ENCODE measurements around the gene SLC25A38. TPM values are rescaled to one million over a fixed set of nuclear protein-coding genes. Genes with fewer than 3 reads are reported as not detected.
A peak's percentile ranks its signal among the peaks of the same experiment; 100 is the strongest.

SLC25A38 gene
- total RNA-seq, 1 donor from 2014 or later: 36.0 TPM

DNA sequence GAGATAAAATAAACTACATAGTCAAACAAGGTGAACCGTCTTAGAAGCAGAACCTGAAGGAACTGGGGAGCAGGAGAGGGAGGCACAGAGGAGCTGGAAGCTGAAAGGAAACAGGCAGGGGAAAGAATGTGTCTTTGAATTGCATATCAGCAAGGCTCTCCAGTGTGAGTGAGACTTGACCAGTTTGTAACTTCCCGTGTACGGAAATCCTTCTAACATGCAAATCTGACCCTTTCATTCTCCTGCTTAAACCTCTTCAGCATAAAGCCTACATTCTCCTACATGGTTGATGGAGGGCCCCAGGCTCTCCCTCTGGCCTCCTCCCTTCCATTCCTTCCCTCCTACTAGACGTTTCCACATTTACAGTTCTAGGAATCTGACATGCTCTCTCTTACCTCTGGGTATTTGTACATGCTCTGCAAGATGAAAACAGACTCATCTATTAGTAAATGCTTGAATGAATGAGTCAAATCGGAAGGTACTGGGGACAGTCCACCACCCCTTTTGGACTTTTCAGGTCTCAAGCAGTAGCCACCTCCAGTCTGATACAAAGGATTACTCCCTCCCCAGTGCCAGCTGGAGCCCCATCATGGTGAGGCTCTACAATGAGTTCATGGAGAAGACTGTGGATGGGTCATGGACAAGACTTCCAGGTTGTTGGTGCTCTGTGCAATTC lies 6.1 kb upstream of the SLC25A38 start:
- DNase-seq (ENCODE audit: low spot score): no peak

DNA sequence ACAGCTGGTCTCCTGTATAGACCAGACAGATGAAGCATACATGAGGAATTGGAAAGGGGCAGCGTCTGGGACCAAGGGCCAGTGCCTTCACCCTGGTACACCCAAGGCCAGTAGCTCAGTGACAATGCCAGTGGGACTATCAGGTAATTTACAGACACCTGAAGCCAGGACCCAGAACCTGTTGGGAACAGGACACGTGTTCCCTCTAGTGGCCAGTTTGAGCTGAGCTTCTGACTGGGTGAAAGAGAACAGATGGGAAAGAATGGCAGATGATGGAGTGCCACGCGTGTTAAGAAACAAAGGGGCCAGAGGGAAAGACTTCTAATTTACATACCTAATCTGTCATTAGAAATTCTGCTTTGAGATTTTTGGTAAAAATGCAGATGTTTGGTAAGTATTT lies 5.1 kb upstream of the SLC25A38 start:
- DNase-seq (ENCODE audit: low spot score): peak; percentile 60

DNA sequence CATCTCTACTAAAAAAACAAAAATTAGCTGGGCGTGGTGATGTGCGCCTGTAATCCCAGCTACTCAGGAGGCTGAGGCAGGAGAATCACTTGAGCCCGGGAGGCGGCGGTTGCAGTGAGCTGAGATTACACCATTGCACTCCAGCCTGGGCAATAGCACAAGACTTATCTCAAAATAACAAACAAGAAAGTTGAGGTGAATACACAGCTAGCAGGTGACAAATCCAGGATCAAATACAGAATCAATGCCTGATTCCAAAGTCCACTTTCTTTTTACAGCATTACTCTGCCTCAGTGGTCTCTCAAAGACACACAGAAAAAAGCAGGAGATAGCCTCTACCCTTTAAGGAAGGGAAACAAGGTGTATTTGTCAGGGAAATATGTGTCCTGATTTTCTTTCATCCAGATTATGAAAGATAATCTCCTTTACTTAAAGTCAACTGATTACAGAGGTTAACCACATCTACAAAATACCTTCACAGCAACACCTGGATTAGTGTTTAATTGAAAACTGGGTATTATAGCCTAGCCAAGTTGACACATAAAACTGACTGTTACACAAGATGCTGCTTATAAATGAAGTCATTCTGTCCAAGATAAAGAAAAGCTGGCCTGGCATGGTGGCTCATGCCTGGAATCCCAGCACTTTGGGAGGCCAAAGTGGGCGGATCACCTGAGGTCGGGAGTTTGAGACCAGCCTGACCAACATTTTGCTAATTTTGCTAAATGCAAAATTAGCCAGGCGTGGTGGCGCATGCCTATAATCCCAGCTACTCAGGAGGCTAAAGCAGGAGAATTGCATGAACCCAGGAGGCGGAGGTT lies 4.0 kb upstream of the SLC25A38 start:
- DNase-seq (ENCODE audit: low spot score): no peak

DNA sequence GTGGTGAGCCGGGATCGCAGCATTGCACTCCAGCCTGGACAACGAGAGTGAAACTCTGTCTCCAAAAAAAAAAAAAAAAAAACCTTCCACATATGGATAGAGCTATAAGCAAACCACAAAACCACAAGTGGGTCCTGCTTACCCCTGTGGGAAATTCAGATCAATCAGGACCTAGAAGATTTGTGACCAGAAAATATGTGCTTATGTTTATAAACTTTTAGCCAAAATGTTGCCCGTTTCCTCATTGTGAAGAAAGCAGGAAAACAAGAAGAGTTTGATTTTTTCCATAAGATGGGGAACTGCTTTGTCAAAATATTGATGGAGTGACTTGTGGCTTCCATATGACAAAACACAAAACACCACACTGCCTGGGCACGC lies 3.4 kb upstream of the SLC25A38 start:
- no peak for DNase-seq (ENCODE audit: low spot score)

DNA sequence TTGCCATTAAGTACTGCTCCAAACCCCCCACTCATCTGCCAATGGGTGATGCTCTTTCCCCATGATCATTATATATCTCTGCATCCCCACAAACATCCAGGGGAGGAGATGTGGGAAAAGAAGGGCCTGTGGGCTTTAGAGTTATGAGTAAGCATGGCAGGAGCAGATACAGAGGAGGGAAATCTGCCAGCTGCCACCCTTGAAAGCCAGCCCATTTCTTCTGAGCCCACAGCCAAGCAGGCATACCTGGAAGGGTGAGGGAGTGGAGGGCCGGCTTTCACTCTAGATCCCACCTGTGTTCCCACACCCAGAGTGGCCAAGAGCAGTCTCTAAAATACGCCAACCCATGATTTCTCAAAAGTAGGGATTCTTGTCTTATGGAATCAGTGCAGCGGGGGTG lies 1.7 kb upstream of the SLC25A38 start:
- no peak for DNase-seq (ENCODE audit: low spot score)

DNA sequence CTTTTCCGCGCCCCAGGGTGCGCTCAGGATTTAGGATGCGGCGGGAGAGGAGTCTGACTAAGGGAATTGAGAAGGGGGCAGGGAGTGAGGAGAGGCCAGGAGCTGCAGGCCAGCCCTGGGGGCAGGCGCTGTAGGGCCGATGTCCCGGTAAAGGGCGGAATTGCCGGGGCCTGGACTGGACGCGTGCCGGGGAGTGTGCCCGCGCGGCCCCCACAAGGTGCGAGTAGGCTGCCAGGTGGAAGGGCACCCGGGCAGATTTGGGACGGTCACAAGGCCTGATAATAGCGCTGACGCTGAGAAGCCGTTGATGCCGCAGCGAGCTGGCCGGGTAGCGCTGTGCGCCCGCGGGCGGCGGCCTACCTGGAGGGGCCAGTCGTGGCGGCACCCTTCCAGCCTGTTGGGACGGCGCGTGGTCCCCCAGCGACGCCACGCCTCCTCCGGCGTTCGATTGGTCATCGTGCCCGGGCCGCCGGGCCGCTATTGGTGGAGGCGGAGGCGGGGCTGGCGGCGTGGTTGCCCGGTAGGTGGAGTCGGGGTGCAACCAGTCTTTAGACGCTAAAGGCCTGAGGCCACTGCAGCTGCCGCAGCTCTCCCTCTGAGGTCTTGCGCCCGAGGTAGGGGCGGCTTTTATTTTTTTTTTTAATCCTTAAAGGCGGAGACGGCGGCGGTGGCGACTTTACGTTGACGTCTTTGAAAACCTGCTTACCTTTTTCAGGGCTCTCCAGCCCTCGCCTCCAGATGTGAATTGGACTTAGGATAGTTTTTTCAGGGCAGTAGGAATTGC lies 903 bp downstream of the SLC25A38 start:
- DNase-seq (ENCODE audit: low spot score): peak; percentile 98

DNA sequence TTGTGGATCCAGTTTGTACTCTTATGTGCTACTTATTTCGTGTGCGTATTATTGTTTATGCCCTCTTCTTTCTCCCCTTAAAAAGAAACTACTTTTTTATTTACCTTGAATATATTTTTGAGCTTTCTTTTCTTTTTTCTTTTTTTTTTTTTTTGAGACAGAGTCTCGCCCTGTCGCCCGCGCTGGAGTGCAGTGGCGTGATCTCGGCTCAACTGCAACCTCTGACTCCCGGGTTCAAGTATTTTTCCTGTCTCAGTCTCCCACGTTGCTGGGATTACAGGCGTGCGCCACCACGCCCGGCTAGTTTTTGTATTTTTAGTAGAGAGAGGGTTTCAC lies 1.5 kb downstream of the SLC25A38 start:
- no peak for DNase-seq (ENCODE audit: low spot score)

DNA sequence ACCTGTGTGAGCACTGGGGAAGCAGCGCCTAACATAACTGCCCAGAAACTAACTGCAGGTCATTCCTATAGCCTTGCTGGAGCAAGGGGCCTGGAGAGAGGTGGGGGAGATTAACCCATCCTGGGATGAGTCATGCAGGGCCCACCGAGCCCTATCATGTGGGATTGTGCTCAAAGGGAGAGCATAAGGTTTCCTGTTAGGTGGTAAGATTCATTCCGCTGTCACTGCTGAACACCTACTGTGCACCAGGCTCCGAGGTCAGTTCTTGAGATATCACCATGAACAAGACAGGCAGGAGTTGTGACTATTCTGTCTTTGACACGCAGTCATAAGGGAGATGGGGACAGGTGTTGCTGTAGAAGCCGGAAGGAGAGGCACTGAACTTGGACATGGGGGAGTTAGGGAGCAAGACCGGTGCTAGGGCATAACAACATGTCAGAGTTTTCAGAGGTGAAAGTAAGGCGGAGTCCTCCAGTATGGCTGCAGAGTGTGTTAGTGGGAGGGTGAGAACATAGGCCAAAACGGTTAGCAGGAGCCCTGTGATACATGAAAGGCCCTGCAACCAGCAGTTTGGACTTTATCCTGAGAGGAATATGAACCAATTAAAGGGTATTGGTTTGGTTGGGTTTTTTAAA lies 2.4 kb downstream of the SLC25A38 start:
- DNase-seq (ENCODE audit: low spot score): no peak

DNA sequence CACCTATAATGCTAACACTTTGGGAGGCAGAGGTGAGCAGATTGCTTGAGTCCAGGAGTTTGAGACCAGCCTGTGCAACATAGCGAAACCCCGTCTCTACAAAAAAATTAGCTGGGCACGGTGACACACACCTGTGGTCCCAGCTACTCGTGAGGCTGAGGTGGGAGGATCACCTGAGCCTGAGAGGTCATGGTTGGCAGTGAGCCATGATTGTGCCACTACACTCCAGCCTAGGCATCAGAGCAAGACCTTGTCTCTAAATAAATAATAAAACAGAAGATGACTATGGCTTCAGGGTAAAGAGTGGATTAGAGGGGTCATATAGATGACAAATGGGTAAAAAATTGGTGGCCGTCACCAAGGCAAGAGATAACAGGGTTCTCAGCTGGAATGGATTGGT lies 3.1 kb downstream of the SLC25A38 start:
- DNase-seq (ENCODE audit: low spot score): no peak

DNA sequence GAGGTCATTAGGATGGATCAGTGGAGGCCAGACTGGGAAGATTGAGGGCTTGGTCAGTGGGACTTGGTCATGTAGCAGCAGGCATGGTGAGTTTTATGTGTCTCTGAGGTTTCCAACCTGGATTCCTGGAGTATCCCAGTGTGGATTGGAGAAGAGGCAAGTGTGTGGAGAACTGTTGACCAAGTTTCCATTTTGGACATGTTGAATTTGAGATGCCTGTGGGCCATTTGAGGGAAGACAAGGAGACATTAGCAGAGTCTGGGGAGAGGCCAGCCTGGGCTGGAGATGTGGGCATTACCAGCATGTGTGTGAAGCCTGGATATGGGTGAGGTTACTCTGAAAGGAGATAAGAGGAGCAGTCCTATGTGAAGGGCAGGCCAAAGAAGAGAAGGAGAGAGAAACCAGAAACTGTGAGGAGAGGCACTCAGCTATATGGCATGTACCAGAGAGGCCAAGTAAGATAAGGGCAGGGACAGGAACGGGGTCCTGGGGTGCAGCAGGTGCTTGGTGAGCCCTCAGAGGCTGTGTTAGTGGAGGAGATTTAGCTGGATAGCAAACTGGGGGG lies 4.3 kb downstream of the SLC25A38 start:
- no peak for DNase-seq (ENCODE audit: low spot score)

DNA sequence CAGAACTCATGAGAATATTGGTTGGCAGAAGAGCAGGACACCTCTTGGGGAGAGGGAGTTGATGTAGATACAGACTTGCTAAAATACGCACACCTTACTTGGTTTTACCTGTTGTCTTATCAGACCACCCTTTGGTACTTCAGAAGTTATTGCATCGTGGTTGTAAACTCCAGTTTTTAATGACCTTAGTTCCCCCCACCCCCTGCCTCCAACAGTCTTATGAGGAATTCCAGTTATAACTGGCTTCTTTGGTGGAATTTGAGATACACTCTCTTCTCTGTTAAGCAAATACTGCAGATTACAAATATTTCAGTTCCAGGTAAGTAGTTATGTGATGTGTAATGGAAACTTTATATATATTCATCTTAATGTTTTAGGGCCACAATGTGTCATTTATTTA lies 5.0 kb downstream of the SLC25A38 start:
- DNase-seq (ENCODE audit: low spot score): no peak

DNA sequence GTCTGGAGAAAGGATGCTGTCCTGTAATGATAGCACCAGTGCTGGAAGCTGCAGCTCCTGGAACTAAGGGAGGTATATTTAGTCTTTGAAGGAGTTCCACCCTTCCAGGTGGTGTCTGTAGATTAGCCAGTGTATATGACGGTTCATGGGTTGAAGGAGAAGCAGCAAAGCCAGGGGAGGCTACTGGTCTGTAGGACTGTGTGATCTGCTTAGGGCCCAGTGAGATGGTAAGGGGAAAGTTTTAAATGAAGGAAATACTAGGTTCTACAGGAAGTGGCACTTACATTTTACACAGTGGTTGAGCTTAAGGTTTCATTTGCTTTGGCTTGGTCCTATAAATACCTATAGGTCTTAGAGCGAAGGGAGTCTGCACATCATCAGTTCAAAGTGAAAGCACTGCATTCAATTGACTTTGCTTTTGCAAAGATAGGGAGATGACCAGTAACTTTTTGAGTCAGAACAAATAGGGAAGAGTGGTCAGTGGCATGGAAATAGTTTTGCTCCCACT lies 5.6 kb downstream of the SLC25A38 start:
- no peak for DNase-seq (ENCODE audit: low spot score)

DNA sequence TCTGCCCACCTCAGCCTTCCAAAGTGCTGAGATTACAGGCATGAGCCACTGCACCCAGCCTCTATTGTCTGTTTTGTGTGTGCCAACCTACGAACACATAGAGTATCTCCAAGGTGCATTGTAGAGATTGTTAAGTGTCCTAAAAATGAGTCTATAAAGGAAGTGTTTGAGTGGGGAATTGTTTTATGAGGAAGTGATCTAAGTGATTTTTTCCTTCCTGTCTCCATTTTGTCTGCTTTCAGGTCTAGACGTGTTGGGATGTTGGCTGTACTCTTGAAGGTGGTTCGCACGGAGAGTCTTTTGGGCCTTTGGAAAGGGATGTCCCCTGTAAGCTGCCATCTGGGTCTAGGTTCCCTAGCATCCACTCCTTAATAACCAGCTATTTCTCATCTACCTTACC lies 7.0 kb downstream of the SLC25A38 start:
- DNase-seq (ENCODE audit: low spot score): no peak

DNA sequence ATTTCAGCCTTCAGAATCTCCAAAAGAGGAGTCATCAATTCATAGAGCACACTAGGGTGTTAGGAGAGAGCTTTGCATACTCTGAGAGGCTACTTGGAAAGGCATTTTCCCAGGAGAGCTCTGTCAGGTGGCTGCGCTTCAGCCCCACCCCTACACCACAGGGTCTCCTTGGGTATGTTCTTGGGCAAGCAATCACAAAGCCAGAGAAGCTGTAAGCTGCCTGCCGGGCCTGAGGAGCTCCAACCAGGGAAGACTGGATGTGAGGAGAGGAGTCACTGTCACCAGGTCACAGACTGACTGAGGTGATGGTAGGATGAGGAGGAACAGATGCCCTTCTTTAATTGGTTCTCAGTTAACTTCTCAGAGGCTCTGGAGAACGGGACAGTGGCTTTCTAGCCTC lies 13.5 kb downstream of the SLC25A38 start:
- no peak for DNase-seq (ENCODE audit: low spot score)

DNA sequence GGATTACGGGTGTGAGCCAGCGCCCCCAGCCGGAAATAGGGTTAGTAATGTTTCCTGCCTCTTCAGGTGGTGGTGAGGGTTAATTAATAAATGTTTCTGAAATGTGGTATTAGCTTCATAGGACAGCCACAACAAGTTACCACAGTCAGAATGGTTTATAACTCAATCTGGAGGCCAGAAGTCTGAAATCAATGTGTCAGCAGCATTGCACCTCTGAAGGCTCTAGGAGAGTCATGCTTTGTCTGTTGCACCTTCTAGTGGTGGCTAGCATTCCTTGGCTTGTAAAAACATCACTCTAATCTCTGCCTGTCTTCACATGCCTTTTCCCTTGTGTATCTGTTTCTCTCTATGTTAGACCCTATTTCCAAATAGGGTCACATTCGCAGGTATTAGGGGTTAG lies 15.5 kb downstream of the SLC25A38 start:
- no peak for DNase-seq (ENCODE audit: low spot score)

DNA sequence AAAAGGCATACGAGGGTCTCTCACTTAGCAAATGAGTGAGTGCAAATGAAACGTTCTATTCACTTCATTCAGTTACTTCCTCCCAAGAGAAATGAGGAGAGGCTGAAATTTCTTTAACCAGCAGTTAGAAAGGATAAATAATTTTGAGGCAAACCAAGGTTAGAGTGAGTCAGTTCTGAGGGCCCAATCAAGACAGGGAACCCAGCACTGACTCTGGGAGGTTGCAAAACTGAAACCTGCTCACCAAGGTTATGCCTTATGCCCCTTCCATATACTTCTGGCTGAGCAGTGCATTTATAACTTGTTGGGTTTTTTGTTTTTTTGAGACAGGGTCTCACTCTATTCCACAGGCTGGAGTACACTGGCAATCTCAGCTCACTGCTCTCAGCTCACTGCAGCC lies 18.8 kb downstream of the SLC25A38 start:
- DNase-seq (ENCODE audit: low spot score): no peak

DNA sequence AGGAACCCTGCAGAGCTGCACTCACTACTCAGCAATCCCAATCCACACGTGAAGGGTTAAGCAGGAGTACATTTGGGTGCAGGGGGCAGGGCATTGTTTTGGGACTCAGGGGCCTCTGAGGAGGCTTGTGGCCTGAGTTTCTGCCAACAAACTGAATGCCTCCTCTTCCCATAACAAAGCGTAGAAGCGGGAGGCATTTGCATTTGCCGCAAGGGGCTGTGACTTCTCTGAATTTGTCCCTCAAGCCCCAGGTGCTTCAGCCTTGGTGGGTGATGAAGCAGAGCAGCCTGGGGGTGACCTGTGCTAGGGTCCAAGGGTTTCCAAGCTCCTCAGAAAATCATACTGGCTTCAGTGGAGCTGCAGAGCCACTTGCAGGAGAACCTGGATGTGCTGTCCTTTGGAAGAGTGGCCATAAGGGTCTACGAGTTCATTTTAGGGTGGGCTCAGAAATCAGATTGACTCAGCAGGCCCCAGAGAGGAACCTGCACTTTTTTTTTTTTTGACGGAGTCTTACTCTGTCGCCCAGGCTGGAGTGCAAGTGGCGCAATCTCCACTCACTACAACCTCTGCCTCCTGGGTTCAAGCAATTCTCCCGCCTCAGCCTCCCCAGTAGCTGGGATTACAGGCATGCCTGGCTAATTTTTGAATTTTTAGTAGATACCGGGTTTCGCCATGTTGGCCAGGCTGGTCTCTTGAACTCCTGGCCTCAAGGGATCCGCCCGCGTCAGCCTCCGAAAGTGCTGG lies 21.9 kb downstream of the SLC25A38 start:
- no peak for DNase-seq (ENCODE audit: low spot score)

DNA sequence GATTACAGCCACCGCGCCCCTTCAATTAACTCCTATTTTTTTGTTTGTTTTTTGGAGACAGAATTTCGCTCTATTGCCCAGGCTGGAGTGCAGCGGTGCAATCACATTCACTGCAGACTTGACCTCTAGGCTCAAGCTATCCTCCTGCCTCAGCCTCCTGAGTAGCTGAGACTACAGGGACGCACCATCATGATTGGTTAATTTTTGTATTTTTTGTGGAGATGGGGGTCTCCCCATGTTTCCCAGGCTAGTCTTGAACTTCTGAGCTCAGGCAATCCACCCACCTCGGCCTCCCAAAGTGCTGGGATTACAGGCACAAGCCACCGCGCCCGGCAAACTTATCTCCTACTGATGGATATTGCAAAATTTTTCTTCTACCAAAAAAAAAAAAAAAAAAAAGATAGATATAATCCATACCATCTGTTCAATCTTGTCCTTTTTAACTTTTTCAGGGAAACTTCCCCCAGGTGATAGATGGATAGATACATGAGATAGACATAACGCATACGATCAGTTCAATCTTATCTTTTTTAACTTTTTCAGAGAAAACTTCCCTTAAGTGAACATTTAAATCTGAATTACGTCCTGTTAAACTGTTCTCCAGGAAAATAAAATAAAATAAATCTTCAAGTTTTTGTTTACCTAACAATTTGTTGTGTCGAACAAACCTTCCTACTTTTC lies 22.7 kb downstream of the SLC25A38 start:
- no peak for DNase-seq (ENCODE audit: low spot score)

DNA sequence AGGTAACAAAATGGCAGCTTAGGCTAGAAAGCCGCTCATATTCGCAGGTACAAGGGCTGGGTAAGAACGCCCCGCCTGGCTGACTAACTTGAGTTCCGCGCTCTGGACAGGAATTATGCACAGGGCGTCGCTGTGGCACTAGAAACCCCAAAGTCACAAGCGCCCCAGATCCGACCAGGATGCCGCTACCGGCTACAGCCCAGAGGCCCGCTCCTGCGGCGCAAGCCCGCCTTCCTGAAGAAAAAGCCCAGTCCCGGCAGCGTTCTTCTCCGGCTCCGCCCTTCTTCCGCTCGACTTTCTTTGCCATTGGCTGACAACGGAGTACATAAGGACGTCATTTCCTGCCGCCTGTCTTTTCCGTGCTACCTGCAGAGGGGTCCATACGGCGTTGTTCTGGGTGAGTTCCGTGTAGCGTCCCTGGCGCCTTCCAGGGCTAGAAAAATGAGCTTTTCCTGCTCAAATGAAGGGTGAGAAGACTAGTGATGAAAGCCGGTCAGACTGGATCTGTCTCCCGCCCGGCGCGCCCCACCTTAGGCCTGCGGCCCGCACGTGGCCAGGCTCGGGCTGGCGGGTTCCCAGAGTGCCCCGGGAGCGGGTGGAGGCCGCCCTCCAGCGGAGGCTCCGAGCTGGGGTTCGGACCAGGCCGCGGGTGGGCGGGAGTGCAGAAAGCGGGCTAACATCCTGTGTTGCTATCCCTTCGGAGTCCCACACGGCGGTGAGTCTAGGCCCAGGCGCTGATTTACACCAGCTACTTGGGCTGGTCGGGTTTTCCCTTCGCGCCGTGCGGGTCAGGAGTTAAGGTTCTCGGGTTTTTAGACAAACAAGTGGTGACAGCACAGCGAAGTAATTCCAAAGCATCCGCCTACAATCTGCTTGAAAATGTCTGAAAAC lies 23.4 kb downstream of the SLC25A38 start, which contains the start of gene RPSA:
RPSA (plus strand) TSS at position 353 of the 891 bp plus-strand sequence. CDS start 934 bp downstream, outside the sequence.
- DNase-seq (ENCODE audit: low spot score): peak; percentile 98

Data from ureter (tissue), 1 donor.